NT2/D1 (cell line): ENCODE measurements around the gene OLIG1.

Source experiments
- SUZ12 ChIP-seq: IDR thresholded peaks from 2 replicates; pipeline ENCODE4 v1.6.1; 2011; ENCODE audit not compliant: insufficient read length, insufficient read depth; ENCODE audit errors: extremely low read depth
- YY1 ChIP-seq: IDR thresholded peaks from 2 replicates; pipeline ENCODE4 v1.6.1; 2011; ENCODE audit not compliant: insufficient read length, insufficient read depth
- ZNF274 ChIP-seq: IDR thresholded peaks from 2 replicates; pipeline ENCODE4 v1.6.1; 2011; ENCODE audit warnings: mild to moderate bottlenecking, low read depth, low read length

- TF ChIP-seq YY1, result no peak
- no peak for TF ChIP-seq ZNF274
- no peak for TF ChIP-seq SUZ12
These were observed 48.8 kb upstream of the OLIG1 start for GRCh38 chr21:33021150-33021549.
